AG04449 (cell line): ENCODE data around the gene CDK6.

ENCODE experiments used
- CTCF ChIA-PET: fragments of 350-600 bp; formaldehyde crosslinking; extraction: SDS; loops from one replicate; lab custom pipeline; 2021; ENCODE audit warnings: antibody characterized with exemption; lab: Yijun Ruan, JAX
- POLR2A ChIA-PET: fragments of 400-600, 350-600 bp; formaldehyde crosslinking; extraction: SDS; loops from one replicate; lab custom pipeline; 2020; ENCODE audit warnings: antibody characterized with exemption, inconsistent platforms; lab: Yijun Ruan, JAX
- DNase-seq: peaks from one replicate; pipeline ENCODE4 v3.0.0-alpha.2; 2010; ENCODE audit warnings: low read depth, low spot score
- H3K4me3 ChIP-seq: 2 replicates; pipeline ENCODE4 v1.5.1; 2011; ENCODE audit warnings: low read depth, mild to moderate bottlenecking, control low read depth, low read length
- CTCF ChIP-seq: IDR thresholded peaks from one replicate; pipeline ENCODE4 v1.5.1; 2011; ENCODE audit warnings: mild to moderate bottlenecking, moderate library complexity, low read length, control low read depth, inconsistent platforms; ENCODE audit not compliant: insufficient read depth; ENCODE audit errors: missing control alignments

Gene CDK6

GRCh38 chr7:92817398-92817797, 19.0 kb downstream of the CDK6 start:
- no peak for DNase-seq
- no peak for TF ChIP-seq CTCF
- ChIA-PET CTCF (interaction anchor here (0.9 to 1.4 kb wide), 3 partner anchors 9 to 18 kb away, joined by 3 read pairs; no protein-coding TSS in a partner anchor), POLR2A (interaction anchor here (0.7 kb wide), 1 partner anchor 12 kb away, joined by 3 read pairs; no protein-coding TSS in a partner anchor)
- no peak overlapping the region for H3K4me3 ChIP-seq

GRCh38 chr7:92815412-92815811, 21.0 kb downstream of the CDK6 start:
- no peak for DNase-seq
- no peak for TF ChIP-seq CTCF
- ChIA-PET POLR2A (no interaction called here), CTCF (interaction anchor here (0.6 to 1.4 kb wide), 2 partner anchors 17 to 220 kb away, joined by 3 read pairs; no protein-coding TSS in a partner anchor)
- no peak overlapping the region for H3K4me3 ChIP-seq

- ChIA-PET CTCF (interaction anchor here (1.0 to 1.4 kb wide), 2 partner anchors 9 to 205 kb away, joined by 3 to 4 read pairs; no protein-coding TSS in a partner anchor), POLR2A (interaction anchor here (0.7 kb wide), 1 partner anchor 226 kb away, joined by 3 read pairs; no protein-coding TSS in a partner anchor)
- no peak overlapping the region for H3K4me3 ChIP-seq
- no peak for DNase-seq
- TF ChIP-seq CTCF, result no peak
These were observed 22.9 kb downstream of the CDK6 start for GRCh38 chr7:92813390-92814024.

GRCh38 chr7:92811158-92811557, 25.2 kb downstream of the CDK6 start:
- no peak for TF ChIP-seq CTCF
- H3K4me3 ChIP-seq, result no peak overlapping the region
- no peak for DNase-seq
- ChIA-PET POLR2A (no interaction called here), CTCF (no interaction called here)

GRCh38 chr7:92809760-92810573, 26.4 kb downstream of the CDK6 start:
- no peak for TF ChIP-seq CTCF
- ChIA-PET POLR2A (no interaction called here), CTCF (interaction anchor here (0.9 to 1.0 kb wide), 2 partner anchors 9 to 352 kb away, joined by 3 read pairs; no protein-coding TSS in a partner anchor)
- peak; percentile 76 for DNase-seq
- no peak overlapping the region for H3K4me3 ChIP-seq

GRCh38 chr7:92809397-92809759, 27.0 kb downstream of the CDK6 start:
- DNase-seq, result no peak
- no peak overlapping the region for H3K4me3 ChIP-seq
- ChIA-PET POLR2A (no interaction called here), CTCF (interaction anchor here (0.9 to 1.5 kb wide), 3 partner anchors 8 to 352 kb away, joined by 3 to 4 read pairs (median 3); no protein-coding TSS in a partner anchor)
- TF ChIP-seq CTCF, result no peak
